Measurements from ENCODE around the gene TGM1.

The TGM1 gene

GRCh38 chr14:24308342-24309124 lies 45.6 kb upstream of the TGM1 start:
- ChIA-PET CTCF (interaction anchor here (0.6 to 4.2 kb wide), 27 partner anchors 9 to 200 kb away, joined by 3 to 51 read pairs (median 5); partner anchors contain the start of genes DHRS1, IPO4, IRF9 and KHNYN), POLR2A (interaction anchor here (1.1 to 3.5 kb wide), 7 partner anchors 9 to 133 kb away, joined by 3 to 36 read pairs (median 12); partner anchors contain the start of genes CBLN3, DHRS1, KHNYN and MDP1)
- DNase-seq (ENCODE audit: extremely low spot score), result no peak
- TF ChIP-seq BHLHE40 (IDR thresholded peaks at IDR 0.05; ENCODE audit: borderline replicate concordance) (no peak), TARDBP (IDR thresholded peaks at IDR 0.05) (no peak), FOXM1 (IDR thresholded peaks at IDR 0.05; ENCODE audit: borderline replicate concordance) (no peak), ELF4 (IDR thresholded peaks at IDR 0.05) (no peak), SP1 (IDR thresholded peaks at IDR 0.05) (no peak), FOXK2 (IDR thresholded peaks at IDR 0.05) (no peak), FOXA1 (IDR thresholded peaks at IDR 0.05) (no peak), L3MBTL2 (conservative IDR thresholded peaks at IDR 0.05) (no peak), CTBP1 (IDR thresholded peaks at IDR 0.05; ENCODE audit: borderline replicate concordance) (no peak), PKNOX1 (IDR thresholded peaks at IDR 0.05) (no peak), SUZ12 (IDR thresholded peaks at IDR 0.05) (no peak), NFRKB (IDR thresholded peaks at IDR 0.05) (no peak), HDGF (IDR thresholded peaks at IDR 0.05; ENCODE audit: borderline replicate concordance) (no peak), ARNT (IDR thresholded peaks at IDR 0.05) (no peak), ZNF384 (IDR thresholded peaks at IDR 0.05) (no peak)

- CTCF ChIA-PET, result interaction anchor here (0.6 to 4.2 kb wide), 31 partner anchors 9 to 250 kb away, joined by 3 to 51 read pairs (median 5); partner anchors contain the start of genes DHRS1, IPO4, IRF9 and KHNYN
- POLR2A ChIA-PET, result interaction anchor here (0.6 to 3.5 kb wide), 8 partner anchors 8 to 134 kb away, joined by 3 to 36 read pairs (median 9); partner anchors contain the start of genes CBLN3, DHRS1, KHNYN and MDP1
- DNase-seq (ENCODE audit: extremely low spot score), result peak; percentile 78
- no peak for TF ChIP-seq LEF1 (IDR thresholded peaks at IDR 0.05; ENCODE audit: borderline replicate concordance)
- TF ChIP-seq ELF4 (IDR thresholded peaks at IDR 0.05), result no peak
- TF ChIP-seq SUZ12 (IDR thresholded peaks at IDR 0.05), result no peak
- TF ChIP-seq PKNOX1 (IDR thresholded peaks at IDR 0.05), result no peak
- no peak for TF ChIP-seq BHLHE40 (IDR thresholded peaks at IDR 0.05; ENCODE audit: borderline replicate concordance)
- no peak for TF ChIP-seq FOXA1 (IDR thresholded peaks at IDR 0.05)
- TF ChIP-seq L3MBTL2 (conservative IDR thresholded peaks at IDR 0.05), result no peak
- no peak for TF ChIP-seq FOXM1 (IDR thresholded peaks at IDR 0.05; ENCODE audit: borderline replicate concordance)
- TF ChIP-seq TARDBP (IDR thresholded peaks at IDR 0.05), result no peak
- TF ChIP-seq FOXK2 (IDR thresholded peaks at IDR 0.05), result no peak
- TF ChIP-seq NFRKB (IDR thresholded peaks at IDR 0.05), result no peak
- no peak for TF ChIP-seq SP1 (IDR thresholded peaks at IDR 0.05)
- no peak for TF ChIP-seq ZNF384 (IDR thresholded peaks at IDR 0.05)
- no peak for TF ChIP-seq HDGF (IDR thresholded peaks at IDR 0.05; ENCODE audit: borderline replicate concordance)
- TF ChIP-seq CTBP1 (IDR thresholded peaks at IDR 0.05; ENCODE audit: borderline replicate concordance), result no peak
- TF ChIP-seq ARNT (IDR thresholded peaks at IDR 0.05), result no peak
Measured at GRCh38 chr14:24307575-24308341, 44.8 kb upstream of the TGM1 start, which contains the start of gene CIDEB. TSS of gene CIDEB (minus strand) at chr14:24307977. CDS start at chr14:24307858, 119 bp downstream.

GRCh38 chr14:24307156-24307574 lies 44.2 kb upstream of the TGM1 start:
- TF ChIP-seq TARDBP (IDR thresholded peaks at IDR 0.05) (no peak), PKNOX1 (IDR thresholded peaks at IDR 0.05) (no peak), ZNF384 (IDR thresholded peaks at IDR 0.05) (no peak), CTBP1 (IDR thresholded peaks at IDR 0.05; ENCODE audit: borderline replicate concordance) (no peak), ARNT (IDR thresholded peaks at IDR 0.05) (no peak), NFRKB (IDR thresholded peaks at IDR 0.05) (no peak), FOXK2 (IDR thresholded peaks at IDR 0.05) (no peak), L3MBTL2 (conservative IDR thresholded peaks at IDR 0.05) (no peak), FOXM1 (IDR thresholded peaks at IDR 0.05; ENCODE audit: borderline replicate concordance) (no peak), BHLHE40 (IDR thresholded peaks at IDR 0.05; ENCODE audit: borderline replicate concordance) (no peak), SUZ12 (IDR thresholded peaks at IDR 0.05) (no peak), ELF4 (IDR thresholded peaks at IDR 0.05) (no peak), FOXA1 (IDR thresholded peaks at IDR 0.05) (no peak), LEF1 (IDR thresholded peaks at IDR 0.05; ENCODE audit: borderline replicate concordance) (no peak), HDGF (IDR thresholded peaks at IDR 0.05; ENCODE audit: borderline replicate concordance) (no peak), SP1 (IDR thresholded peaks at IDR 0.05) (no peak)
- ChIA-PET POLR2A (interaction anchor here (0.6 to 3.5 kb wide), 6 partner anchors 11 to 135 kb away, joined by 3 to 36 read pairs (median 9); partner anchors contain the start of genes CBLN3, KHNYN, MDP1 and RABGGTA), CTCF (interaction anchor here (0.6 to 4.2 kb wide), 16 partner anchors 8 to 249 kb away, joined by 3 to 51 read pairs (median 6); partner anchors contain the start of genes DHRS1, KHNYN, NOP9 and TINF2)
- DNase-seq (ENCODE audit: extremely low spot score), result no peak

GRCh38 chr14:24304019-24304387 lies 41.0 kb upstream of the TGM1 start:
- CTCF ChIA-PET, result interaction anchor here (0.9 kb wide), 1 partner anchor 24 kb away, joined by 3 read pairs; no protein-coding TSS in a partner anchor
- DNase-seq (ENCODE audit: extremely low spot score), result no peak
- no peak for TF ChIP-seq LEF1 (IDR thresholded peaks at IDR 0.05; ENCODE audit: borderline replicate concordance)
- TF ChIP-seq L3MBTL2 (conservative IDR thresholded peaks at IDR 0.05), result no peak
- POLR2A ChIA-PET, result interaction anchor here (0.8 kb wide), 1 partner anchor 62 kb away, joined by 3 read pairs; the partner anchor contains the start of gene TINF2

Data from HEK293T (cell line).